ENCODE measurements around the gene KCNQ1. TPM values are rescaled to one million over a fixed set of nuclear protein-coding genes. Genes with fewer than 3 reads are reported as not detected.

KCNQ1 gene
- total and polyA plus RNA-seq, 2 donors (not counting 3 experiments of a cell fraction or from before 2014, with no cell fraction given): 0.07 to 0.09 TPM

DNA sequence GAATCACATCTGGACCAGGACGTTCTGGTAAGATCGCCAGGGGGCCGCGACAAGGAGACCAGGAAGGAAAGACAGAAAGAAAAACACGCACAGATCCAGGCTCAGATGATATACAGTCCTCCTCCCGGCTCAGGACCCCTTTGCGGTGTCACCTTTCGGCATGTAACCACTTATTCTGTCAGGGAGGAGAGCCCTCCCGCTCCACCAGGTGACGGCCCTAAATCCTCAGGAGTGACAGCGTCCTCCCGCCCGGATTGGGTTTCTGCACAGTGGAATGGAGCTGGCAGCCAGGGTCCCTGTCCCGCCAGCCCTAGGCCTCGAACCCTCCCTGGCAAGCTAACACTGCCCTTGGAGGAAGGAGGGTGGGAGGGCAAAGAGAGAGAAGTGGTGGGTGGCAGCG is 279.3 kb downstream of the KCNQ1 start:
- Histone ChIP-seq H3K36me3 (ENCODE audit: control insufficient read depth in 2 of 2, extremely low read depth in 1 of 2, insufficient read depth in 2 of 2, low read length in 2 of 2) (no peaks in the 10 kb centered on the region), H3K27me3 (ENCODE audit: control insufficient read depth in 2 of 2, insufficient read depth in 2 of 2, low read length in 2 of 2) (peaks cover 0 to 3% of the 10 kb centered on the region in 2 experiments), H3K9me1 (replicated peaks; ENCODE audit: control insufficient read depth, extremely low read depth, insufficient read depth, low read length) (no peaks in the 10 kb centered on the region), H3K9ac (replicated peaks; ENCODE audit: extremely low read depth, insufficient read depth, low read length) (no peak overlapping the region), H3K79me2 (ENCODE audit: control insufficient read depth, insufficient read depth, low read length) (no peaks in the 10 kb centered on the region), H3K9me3 (replicated peaks; ENCODE audit: control insufficient read depth, insufficient read depth, low read length) (no peaks in the 10 kb centered on the region), H3K4me1 (ENCODE audit: control insufficient read depth, extremely low read depth, insufficient read depth, low read length) (no peaks in the 10 kb centered on the region), H4K20me1 (replicated peaks; ENCODE audit: control insufficient read depth, extremely low read depth, insufficient read depth, low read length) (no peaks in the 10 kb centered on the region), H2AFZ (ENCODE audit: low read depth, low read length) (no peak overlapping the region), H3K4me3 (replicated peaks in 1 of 3; ENCODE audit: insufficient read depth in 1 of 3, low read depth in 1 of 3, low read length in 3 of 3) (no peak overlapping the region), H3K27ac (ENCODE audit: insufficient read depth, low read depth, low read length) (no peak overlapping the region), H3K4me2 (ENCODE audit: insufficient read depth, low read length) (no peak overlapping the region)
- ChIA-PET CTCF (no interaction called here), POLR2A (no interaction called here)
- FAIRE-seq (no peak), DNase-seq (ENCODE audit: low read depth, low spot score) (no peak)
- TF ChIP-seq EZH2 (IDR thresholded peaks at IDR 0.05; ENCODE audit: borderline replicate concordance, low read depth, low read length, severe bottlenecking): no peak
- no peak for TF ChIP-seq JUN (IDR thresholded peaks at IDR 0.05; ENCODE audit: borderline replicate concordance, insufficient read depth, insufficient read length, low read depth)
- TF ChIP-seq FOS (IDR thresholded peaks at IDR 0.05; ENCODE audit: borderline replicate concordance, insufficient read depth, low read length): no peak
- TF ChIP-seq MYC (IDR thresholded peaks at IDR 0.05; ENCODE audit: low read depth, low read length): no peak
- TF ChIP-seq POLR2A (IDR thresholded peaks at IDR 0.05; ENCODE audit: low read depth, low read length): no peak
- TF ChIP-seq, protein P1, sequence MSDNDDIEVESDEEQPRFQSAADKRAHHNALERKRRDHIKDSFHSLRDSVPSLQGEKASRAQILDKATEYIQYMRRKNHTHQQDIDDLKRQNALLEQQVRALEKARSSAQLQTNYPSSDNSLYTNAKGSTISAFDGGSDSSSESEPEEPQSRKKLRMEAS (IDR thresholded peaks at IDR 0.05; ENCODE audit: insufficient read depth, insufficient read length): no peak
- no peak for TF ChIP-seq GATA2 (IDR thresholded peaks at IDR 0.05; ENCODE audit: insufficient read depth, insufficient read length, low read depth, low read length)
- no peak for TF ChIP-seq POLR2AphosphoS5 (IDR thresholded peaks at IDR 0.05; ENCODE audit: insufficient read depth, low read depth, low read length)
- TF ChIP-seq, protein P2, sequence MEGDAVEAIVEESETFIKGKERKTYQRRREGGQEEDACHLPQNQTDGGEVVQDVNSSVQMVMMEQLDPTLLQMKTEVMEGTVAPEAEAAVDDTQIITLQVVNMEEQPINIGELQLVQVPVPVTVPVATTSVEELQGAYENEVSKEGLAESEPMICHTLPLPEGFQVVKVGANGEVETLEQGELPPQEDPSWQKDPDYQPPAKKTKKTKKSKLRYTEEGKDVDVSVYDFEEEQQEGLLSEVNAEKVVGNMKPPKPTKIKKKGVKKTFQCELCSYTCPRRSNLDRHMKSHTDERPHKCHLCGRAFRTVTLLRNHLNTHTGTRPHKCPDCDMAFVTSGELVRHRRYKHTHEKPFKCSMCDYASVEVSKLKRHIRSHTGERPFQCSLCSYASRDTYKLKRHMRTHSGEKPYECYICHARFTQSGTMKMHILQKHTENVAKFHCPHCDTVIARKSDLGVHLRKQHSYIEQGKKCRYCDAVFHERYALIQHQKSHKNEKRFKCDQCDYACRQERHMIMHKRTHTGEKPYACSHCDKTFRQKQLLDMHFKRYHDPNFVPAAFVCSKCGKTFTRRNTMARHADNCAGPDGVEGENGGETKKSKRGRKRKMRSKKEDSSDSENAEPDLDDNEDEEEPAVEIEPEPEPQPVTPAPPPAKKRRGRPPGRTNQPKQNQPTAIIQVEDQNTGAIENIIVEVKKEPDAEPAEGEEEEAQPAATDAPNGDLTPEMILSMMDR (IDR thresholded peaks at IDR 0.05; ENCODE audit: extremely low read depth in 1 of 2, insufficient read depth in 1 of 2, low read depth in 1 of 2, low read length in 2 of 2): no peak
- no TSS peak for BruUV-seq (replicated peaks)
- intact Hi-C loops (cut with micrococcal nuclease) (no loop called here), dilution Hi-C loops (cut with MboI; ENCODE audit: extremely low pct_ligation_motif_present, low sequenced_read_pairs) (no loop called here)
